IPS DF 6.9 (cell line): ENCODE results near the gene SLC22A31.

Experiments
- DNase-seq: peaks from one replicate; pipeline ENCODE4 v3.0.0-alpha.2; 2013; ENCODE audit warnings: low read depth, low spot score
- H3K27ac ChIP-seq: one replicate; pipeline ENCODE4 v1.5.1; 2013; ENCODE audit warnings: low read length, control low read depth
- H3K27me3 ChIP-seq: 2 replicates; pipeline ENCODE4 v1.6.1; 2013; ENCODE audit warnings: mild to moderate bottlenecking, low read length; ENCODE audit not compliant: control insufficient read depth, insufficient read depth
- H3K36me3 ChIP-seq: 2 replicates; pipeline ENCODE4 v1.6.1; 2013; ENCODE audit warnings: low read length; ENCODE audit not compliant: control insufficient read depth, insufficient read depth
- H3K4me1 ChIP-seq: 2 replicates; pipeline ENCODE4 v1.6.1; 2013; ENCODE audit warnings: low read length; ENCODE audit not compliant: control insufficient read depth, insufficient read depth
- H3K4me3 ChIP-seq: 2 replicates; pipeline ENCODE4 v1.5.1; 2013; ENCODE audit warnings: mild to moderate bottlenecking, low read length
- H3K9me3 ChIP-seq: 2 replicates; pipeline ENCODE4 v1.6.1; 2013; ENCODE audit warnings: low read length, inconsistent platforms; ENCODE audit not compliant: control insufficient read depth, insufficient read depth
- WGBS: extraction: QIAGEN DNeasy Blood & Tissue Kit; methylation state at CpG from one replicate; pipeline ENCODE4 v1.1.7; 2013; ENCODE audit warnings: mixed read lengths, missing lambda C conversion rate; ENCODE audit not compliant: insufficient read length, insufficient coverage; 5-methylcytosine and 5-hydroxymethylcytosine counted together

The SLC22A31 gene

DNA sequence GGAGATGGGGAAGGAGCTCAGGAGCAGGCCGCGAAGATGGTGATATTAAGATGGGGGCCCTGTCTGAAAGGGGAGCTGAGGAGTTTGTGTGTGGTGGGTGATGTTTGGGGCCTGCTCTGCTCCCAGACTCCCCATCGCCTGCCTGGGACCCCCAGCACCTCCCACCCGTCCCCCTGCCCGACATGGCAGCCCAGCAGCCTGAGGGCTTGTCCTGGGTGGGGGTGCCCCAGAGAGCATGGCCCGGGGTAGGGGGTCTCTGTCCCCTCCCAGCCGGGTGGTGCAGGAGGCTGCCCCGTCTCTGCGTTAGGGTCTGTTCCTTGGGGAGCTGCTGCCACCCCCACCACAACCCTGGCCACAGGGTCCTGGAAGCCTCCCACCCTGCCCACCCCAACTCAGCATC lies 23.6 kb downstream of the SLC22A31 start:
- no CpG with 5 or more reads among the region's 9 CpGs for WGBS
- peaks cover 1% of the 10 kb centered on the region; the same call in 1 of the 2 replicates for H3K4me1 ChIP-seq
- H3K4me3 ChIP-seq, result no peak overlapping the region
- no peaks in the 10 kb centered on the region for H3K27me3 ChIP-seq
- no peaks in the 10 kb centered on the region for H3K36me3 ChIP-seq
- DNase-seq, result no peak
- no peak overlapping the region for H3K27ac ChIP-seq
- H3K9me3 ChIP-seq, result no peaks in the 10 kb centered on the region

DNA sequence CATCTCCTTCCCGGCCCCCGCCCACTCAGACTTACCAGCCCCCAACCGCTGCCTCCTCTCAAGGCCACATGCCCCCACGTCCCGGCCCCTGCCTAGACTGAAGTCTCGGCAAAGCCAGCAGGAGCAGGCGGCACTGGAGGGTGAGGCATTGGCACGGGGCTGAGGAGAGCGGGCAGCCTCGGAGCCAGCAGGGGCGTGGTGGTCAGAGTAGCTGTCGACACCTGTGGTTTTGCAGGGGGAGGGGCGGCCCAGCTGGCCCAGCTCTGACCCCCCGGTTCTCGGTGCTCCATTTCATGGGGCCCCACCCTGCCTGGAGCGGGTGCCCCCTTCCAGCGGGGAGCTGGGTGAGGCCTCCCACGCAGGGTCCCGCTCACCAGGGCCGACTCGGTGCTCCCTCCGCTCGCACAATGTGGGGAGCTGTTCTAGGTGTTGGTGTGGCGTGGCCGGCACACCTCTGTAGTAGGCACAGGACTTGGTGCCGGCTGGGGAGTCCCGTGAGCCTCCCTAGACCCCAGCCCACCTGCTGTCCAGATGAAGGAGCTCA lies 24.1 kb downstream of the SLC22A31 start:
- WGBS, result no CpG with 5 or more reads among the region's 27 CpGs
- DNase-seq, result no peak
- H3K9me3 ChIP-seq, result no peaks in the 10 kb centered on the region
- no peaks in the 10 kb centered on the region for H3K27me3 ChIP-seq
- H3K36me3 ChIP-seq, result no peaks in the 10 kb centered on the region
- peaks cover 1% of the 10 kb centered on the region; the same call in 1 of the 2 replicates for H3K4me1 ChIP-seq
- H3K27ac ChIP-seq, result no peak overlapping the region
- no peak overlapping the region for H3K4me3 ChIP-seq

DNA sequence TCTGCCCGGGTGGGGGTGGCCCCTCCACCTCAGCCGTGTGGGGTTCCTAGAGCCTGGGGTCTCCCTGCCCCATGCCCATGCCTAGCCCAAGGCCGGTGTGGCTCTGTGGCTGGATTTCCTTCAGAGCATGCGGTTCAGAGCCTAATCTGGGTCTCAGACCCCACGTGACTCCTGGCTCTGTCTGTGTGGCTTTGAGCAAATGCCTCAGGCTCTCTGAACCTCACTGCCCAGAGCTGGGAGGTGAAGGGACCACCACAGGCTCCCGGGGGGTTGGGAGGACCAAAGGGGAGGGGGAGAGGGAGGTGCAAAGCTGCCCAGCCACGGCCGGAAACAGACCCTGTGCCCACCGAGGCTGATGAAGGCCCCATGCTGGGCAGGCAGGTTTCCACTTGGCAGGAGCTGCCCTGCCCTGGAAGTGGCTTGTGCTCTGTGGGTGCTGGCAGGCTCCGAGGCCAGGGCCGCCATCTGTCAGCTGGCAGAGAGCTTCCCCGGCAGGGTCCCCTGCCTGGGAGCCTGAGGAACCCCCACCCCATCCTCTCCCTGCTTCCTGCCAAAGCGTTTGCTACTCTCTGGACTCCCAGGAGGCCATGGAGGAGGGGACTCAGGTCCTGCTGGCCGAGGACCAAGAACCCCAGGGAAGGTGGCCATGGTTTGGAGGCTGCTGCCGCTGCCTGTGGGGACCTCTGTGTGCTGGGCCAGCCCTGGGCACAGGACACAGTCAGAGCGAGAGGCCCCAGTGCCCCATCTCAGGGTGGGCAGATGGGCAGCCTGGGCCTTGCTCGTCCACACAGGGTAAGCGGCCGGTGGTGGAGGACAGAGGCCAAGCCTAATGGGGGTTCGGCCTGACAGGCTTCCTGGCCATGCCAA lies 24.8 kb downstream of the SLC22A31 start:
- Histone ChIP-seq H3K4me3 (no peak overlapping the region), H3K27ac (no peak overlapping the region), H3K27me3 (no peaks in the 10 kb centered on the region), H3K9me3 (no peaks in the 10 kb centered on the region), H3K4me1 (peaks cover 3% of the 10 kb centered on the region; the same call in 1 of the 2 replicates), H3K36me3 (no peaks in the 10 kb centered on the region)
- no CpG with 5 or more reads among the region's 20 CpGs for whole genome bisulfite sequencing
- DNase-seq, result no peak

DNA sequence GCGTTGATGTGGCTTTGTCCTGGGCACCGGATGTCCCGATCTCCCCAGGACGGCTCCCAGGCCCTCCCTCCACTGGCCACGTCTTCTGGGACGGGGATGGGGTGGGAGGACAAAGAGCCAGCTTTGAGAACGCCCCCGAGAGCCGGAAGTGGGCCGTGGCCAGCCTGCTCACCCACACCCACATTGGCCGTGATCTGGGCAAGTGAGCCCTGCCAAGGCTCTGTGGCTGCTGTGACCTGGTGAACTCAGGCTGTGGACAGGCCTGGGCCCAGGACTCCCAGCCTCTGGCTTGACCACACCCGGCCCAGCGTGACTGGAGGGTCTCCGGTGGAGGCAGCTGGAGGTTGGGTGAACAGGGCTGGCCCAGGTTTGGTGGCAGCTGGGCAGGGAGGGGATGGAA lies 25.5 kb downstream of the SLC22A31 start:
- no peak overlapping the region for H3K27ac ChIP-seq
- H3K36me3 ChIP-seq, result no peaks in the 10 kb centered on the region
- no peaks in the 10 kb centered on the region for H3K9me3 ChIP-seq
- peaks cover 3% of the 10 kb centered on the region; the same call in 1 of the 2 replicates for H3K4me1 ChIP-seq
- no peak overlapping the region for H3K4me3 ChIP-seq
- WGBS, result no CpG with 5 or more reads among the region's 14 CpGs
- no peak for DNase-seq
- no peaks in the 10 kb centered on the region for H3K27me3 ChIP-seq

DNA sequence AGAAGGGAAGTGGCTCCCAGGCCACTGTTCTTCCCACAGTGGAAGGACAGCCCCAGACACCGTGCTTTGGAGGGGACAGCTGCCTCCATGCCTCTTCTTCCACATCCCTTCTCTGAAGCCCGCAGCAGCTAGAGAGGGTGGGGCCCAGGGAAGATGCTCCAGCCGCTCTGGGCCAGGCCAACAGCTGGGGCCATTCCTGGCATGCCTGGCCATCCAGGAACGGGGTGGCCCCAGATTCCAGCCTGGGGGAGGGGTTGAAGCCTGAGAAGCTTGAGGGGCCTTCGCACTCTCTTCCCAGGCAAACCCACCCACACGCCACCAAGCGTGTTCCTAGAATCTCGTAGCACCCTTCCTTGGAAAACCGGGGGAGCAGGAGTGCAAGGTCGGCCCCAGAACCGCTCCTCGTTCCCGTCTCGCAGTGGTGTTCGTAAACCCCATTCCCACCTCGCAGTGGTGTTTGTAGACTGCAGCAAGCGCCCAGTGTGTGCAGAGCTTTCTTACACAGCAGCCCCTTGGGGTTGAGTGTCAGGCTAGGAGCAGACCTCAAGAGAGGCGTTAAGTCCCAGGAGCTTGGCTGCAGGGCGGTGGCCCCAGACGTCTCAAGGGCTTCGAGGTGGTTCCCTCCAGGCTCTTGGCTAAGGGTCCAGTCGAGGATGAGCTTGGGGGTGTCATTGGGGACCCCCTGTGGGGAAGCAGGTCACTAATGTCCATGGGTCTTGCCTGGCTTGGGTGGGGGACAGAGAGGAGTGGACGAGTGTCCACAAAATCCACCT lies 26.1 kb downstream of the SLC22A31 start:
- H3K9me3 ChIP-seq, result no peaks in the 10 kb centered on the region
- H3K27me3 ChIP-seq, result no peaks in the 10 kb centered on the region
- H3K4me3 ChIP-seq, result no peak overlapping the region
- peaks cover 3% of the 10 kb centered on the region; the same call in 1 of the 2 replicates for H3K4me1 ChIP-seq
- WGBS, result no CpG with 5 or more reads among the region's 23 CpGs
- no peak for DNase-seq
- H3K36me3 ChIP-seq, result no peaks in the 10 kb centered on the region
- H3K27ac ChIP-seq, result no peak overlapping the region

DNA sequence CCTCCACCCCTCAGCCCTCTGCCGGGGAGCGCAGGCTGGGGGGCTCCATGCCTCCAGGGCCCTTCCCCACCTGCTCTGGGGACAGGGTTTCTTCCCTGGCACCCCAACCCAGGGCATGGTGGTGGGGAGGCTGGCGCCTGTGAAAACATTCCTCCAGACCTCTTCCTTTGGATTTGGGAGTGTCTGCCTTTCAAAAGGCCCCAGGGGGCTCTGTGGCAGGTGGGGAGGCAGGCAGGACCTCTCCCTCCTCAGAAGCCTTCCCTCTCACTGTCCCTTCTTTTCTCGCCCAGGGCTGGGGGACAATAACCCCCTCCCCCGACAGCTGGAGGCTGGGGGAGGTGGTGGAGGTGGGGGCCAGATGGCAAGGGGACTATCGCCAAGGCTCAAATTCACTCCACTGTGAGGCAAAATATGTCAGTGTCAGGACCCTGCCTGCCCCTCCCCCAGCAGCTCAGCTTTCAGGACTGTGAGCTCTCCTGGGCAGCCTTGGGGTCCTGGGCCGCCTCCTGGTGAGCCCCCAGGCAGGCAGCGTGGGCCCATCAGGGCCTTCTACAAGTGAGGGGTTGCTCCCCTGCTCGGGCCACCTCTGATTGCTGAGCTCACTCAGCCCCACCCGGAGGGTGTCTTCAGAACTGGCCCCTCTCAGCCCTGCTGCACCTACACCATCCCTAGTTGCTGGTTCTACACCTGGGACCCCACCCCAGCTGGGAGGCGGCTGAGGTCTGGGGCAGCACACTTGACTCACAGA lies 27.0 kb downstream of the SLC22A31 start:
- DNase-seq, result no peak
- Histone ChIP-seq H3K4me3 (no peak overlapping the region), H3K27ac (no peak overlapping the region), H3K27me3 (no peaks in the 10 kb centered on the region), H3K36me3 (no peaks in the 10 kb centered on the region), H3K9me3 (no peaks in the 10 kb centered on the region), H3K4me1 (peaks cover 3% of the 10 kb centered on the region; the same call in 1 of the 2 replicates)
- WGBS, result no CpG with 5 or more reads among the region's 11 CpGs

DNA sequence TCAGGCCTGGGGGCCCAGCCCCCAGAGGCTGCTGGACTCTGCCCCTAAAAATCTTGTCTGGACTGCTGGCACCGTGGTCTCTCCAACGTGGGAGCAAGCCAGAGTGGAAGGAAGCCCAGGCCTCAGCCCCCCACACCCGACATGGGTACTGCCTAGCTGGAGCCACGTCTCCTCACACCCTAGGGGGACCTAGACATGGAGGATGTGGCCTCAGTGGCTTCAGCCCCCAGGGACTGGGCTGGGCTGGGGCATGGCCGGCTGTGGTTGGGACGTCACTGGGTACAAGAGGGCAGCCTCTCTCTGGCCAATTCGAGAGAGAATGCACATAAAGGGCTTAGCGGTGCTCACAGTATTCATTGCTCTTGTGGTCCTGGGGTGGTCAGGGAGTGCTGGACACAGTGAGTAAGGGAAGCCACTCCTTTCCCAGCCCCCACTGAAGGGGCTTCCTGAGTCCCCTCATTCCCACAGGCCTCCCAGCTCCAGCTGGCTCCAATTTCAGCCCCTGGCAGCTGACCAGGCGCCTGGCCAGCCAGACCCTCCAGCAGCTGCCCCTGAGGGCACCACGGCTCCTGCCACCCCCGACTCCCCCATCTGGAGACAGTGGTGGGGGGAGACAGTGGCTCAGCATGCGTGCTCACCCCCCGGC lies 27.7 kb downstream of the SLC22A31 start:
- no peak for DNase-seq
- H3K4me3 ChIP-seq, result no peak overlapping the region
- H3K4me1 ChIP-seq, result peaks cover 3% of the 10 kb centered on the region; the same call in 1 of the 2 replicates

DNA sequence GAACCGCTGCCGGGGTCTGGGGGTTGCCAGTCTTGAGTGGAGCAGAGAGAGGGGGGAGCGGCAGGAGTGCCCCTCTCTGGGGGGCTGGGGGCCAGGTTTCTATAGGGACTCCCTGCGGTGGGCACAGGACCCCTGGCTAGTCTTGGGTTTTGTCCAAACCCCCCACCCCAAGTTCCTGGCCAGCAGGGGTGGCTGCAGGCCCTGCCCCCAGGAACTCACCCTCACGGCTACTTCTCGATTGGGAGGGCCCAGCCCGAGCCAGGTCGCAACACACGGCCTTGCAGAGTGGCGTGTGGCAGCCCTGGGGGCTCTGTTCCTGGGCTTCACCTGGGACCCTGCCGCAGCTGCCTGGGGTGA lies 28.2 kb downstream of the SLC22A31 start:
- Histone ChIP-seq H3K36me3 (no peaks in the 10 kb centered on the region), H3K27ac (no peak overlapping the region), H3K4me3 (no peak overlapping the region), H3K9me3 (no peaks in the 10 kb centered on the region), H3K4me1 (peaks cover 3% of the 10 kb centered on the region; the same call in 1 of the 2 replicates), H3K27me3 (no peaks in the 10 kb centered on the region)
- DNase-seq, result no peak
- no CpG with 5 or more reads among the region's 11 CpGs for WGBS

More for the DNA sequence above, 27.7 kb downstream of the SLC22A31 start:
- Histone ChIP-seq H3K27ac (no peak overlapping the region), H3K36me3 (no peaks in the 10 kb centered on the region), H3K27me3 (no peaks in the 10 kb centered on the region), H3K9me3 (no peaks in the 10 kb centered on the region)
- no CpG with 5 or more reads among the region's 13 CpGs for WGBS

DNA sequence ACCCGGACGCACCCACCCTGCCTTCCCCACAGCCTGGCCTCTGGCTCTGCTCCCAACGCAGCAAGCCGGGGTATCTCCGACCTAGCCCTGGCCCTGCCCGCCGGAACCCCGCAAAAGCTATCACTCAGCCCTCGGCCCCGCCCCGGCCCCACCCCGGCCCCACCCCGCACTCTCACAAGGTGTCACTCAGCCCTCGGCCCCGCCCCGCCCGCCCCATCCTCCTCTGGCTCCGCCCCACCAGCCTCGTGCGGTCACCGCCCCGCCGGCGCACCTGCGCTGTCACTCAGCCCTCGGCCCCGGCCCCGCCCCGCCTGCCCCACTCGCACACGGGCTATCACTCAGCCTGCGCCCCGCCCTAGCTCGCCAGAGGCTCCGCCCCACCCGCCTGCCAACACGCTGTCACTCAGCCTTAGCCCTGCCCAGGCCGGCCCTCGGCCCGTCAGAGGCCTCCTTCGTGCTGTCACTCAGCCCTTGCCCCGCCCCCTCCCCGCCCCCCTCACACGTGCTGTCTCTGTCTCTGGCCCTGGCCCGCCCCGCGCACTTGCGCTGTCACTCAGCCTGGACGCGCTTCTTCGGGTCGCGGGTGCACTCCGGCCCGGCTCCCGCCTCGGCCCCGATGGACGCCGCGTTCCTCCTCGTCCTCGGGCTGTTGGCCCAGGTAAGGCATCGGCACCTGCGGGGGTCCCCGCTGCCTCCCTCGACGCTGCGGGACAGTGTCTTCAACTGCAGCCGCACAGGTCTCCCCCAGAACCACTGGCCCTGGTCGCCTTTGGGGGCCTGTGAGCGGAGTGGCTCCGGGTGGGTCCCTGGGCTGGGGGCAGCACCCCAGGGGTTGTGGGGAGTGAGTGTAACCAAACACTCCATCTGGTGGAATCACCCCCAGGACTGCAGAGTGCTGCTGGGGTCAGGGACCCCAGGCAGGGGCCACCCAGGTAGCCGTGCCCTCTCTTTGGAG lies 28.8 kb downstream of the SLC22A31 start, which contains the start of gene CDH15:
Gene CDH15, plus strand, starts transcription at position 533 of the 955 bp plus-strand sequence. Its CDS starts 84 bp downstream, at position 617.
- H3K4me3 ChIP-seq, result peak within 1 kb of the TSS; percentile 29; the same call in 1 of the 2 replicates
- H3K36me3 ChIP-seq, result no peaks in the 10 kb centered on the region
- H3K27ac ChIP-seq, result no peak within 1 kb of the TSS
- no peaks in the 10 kb centered on the region for H3K9me3 ChIP-seq
- no peaks in the 10 kb centered on the region for H3K27me3 ChIP-seq
- no CpG with 5 or more reads among the region's 74 CpGs for WGBS
- H3K4me1 ChIP-seq, result peaks cover 8% of the 10 kb centered on the region; the same call in 1 of the 2 replicates
- DNase-seq, result peak; percentile 93
